CD14-positive monocyte (primary cell): ENCODE data around the gene MARCOL. TPM values are rescaled to one million over a fixed set of nuclear protein-coding genes. Genes with fewer than 3 reads are reported as not detected.

Experiments
- DNase-seq, 3 donors: peaks; one replicate each; pipeline ENCODE4 v3.0.0-alpha.2; 2011 to 2022
- H2AFZ ChIP-seq: 2 replicates; pipeline ENCODE4 v1.6.0; 2012; ENCODE audit warnings: mild to moderate bottlenecking, low read depth, low read length, inconsistent platforms; ENCODE audit not compliant: insufficient read depth, poor library complexity, severe bottlenecking
- H3K27ac ChIP-seq, 2 donors: 1 replicate in 1 of 2; 2 replicates in 1 of 2; pipeline ENCODE4 v1.5.1; 2012 to 2013; ENCODE audit warnings: low read length in 2 of 2, control low read depth in 1 of 2, inconsistent platforms in 1 of 2, low read depth in 1 of 2, mild to moderate bottlenecking in 1 of 2
- H3K27me3 ChIP-seq, 2 donors: one replicate each; pipeline versions ENCODE4 v1.6.0 to v1.6.1; 2011 to 2013; ENCODE audit warnings: low read length in 2 of 2; ENCODE audit not compliant: control insufficient read depth in 2 of 2, insufficient read depth in 2 of 2
- H3K36me3 ChIP-seq, 2 donors: replicated peaks in 1 of 2; 1 replicate in 1 of 2; 2 replicates in 1 of 2; pipeline versions ENCODE4 v1.5.1 to v1.6.1; 2012 to 2013; ENCODE audit warnings: low read length in 2 of 2, control low read depth in 1 of 2, inconsistent platforms in 1 of 2, mild to moderate bottlenecking in 1 of 2; ENCODE audit not compliant: insufficient read depth in 2 of 2, control insufficient read depth in 1 of 2
- H3K4me1 ChIP-seq, 2 donors: 1 replicate in 1 of 2; 2 replicates in 1 of 2; pipeline versions ENCODE4 v1.5.1 to v1.6.1; 2012 to 2013; ENCODE audit warnings: low read length in 2 of 2, control low read depth in 1 of 2, inconsistent platforms in 1 of 2, mild to moderate bottlenecking in 1 of 2, moderate library complexity in 1 of 2; ENCODE audit not compliant: insufficient read depth in 2 of 2, control insufficient read depth in 1 of 2
- H3K4me2 ChIP-seq: replicated peaks from 2 replicates; pipeline ENCODE3; 2012; ENCODE audit warnings: low read length, moderate library complexity, mild to moderate bottlenecking; ENCODE audit not compliant: poor library complexity, severe bottlenecking; ENCODE audit errors: extremely low read depth
- H3K4me3 ChIP-seq, 3 experiments: fragments of 200-600 bp in 1 of 3; sonication (generic) in 1 of 3; replicated peaks in 1 of 3; 1 replicate in 2 of 3; 2 replicates in 1 of 3; pipeline ENCODE4 v1.5.1; 2011 to 2013; ENCODE audit warnings: low read length in 3 of 3, mild to moderate bottlenecking in 3 of 3, control low read depth in 2 of 3, low read depth in 2 of 3, inconsistent platforms in 1 of 3, moderate library complexity in 1 of 3
- H3K79me2 ChIP-seq: 2 replicates; pipeline ENCODE4 v1.6.0; 2012; ENCODE audit warnings: mild to moderate bottlenecking, control low read depth, inconsistent platforms, low read length, moderate library complexity; ENCODE audit not compliant: insufficient read depth
- H3K9ac ChIP-seq: 2 replicates; pipeline ENCODE4 v1.6.0; 2017; ENCODE audit warnings: low read length, mild to moderate bottlenecking; ENCODE audit not compliant: insufficient read depth, poor library complexity, severe bottlenecking
- H3K9me3 ChIP-seq, 2 donors: replicated peaks in 1 of 2; 1 replicate in 1 of 2; 2 replicates in 1 of 2; pipeline versions ENCODE4 v1.5.1 to v1.6.1; 2012 to 2013; ENCODE audit warnings: low read length in 2 of 2, control low read depth in 1 of 2; ENCODE audit not compliant: control insufficient read depth in 1 of 2, insufficient read depth in 1 of 2
- H4K20me1 ChIP-seq: 2 replicates; pipeline ENCODE4 v1.6.0; 2012; ENCODE audit warnings: mild to moderate bottlenecking, low read length, control low read depth, moderate library complexity; ENCODE audit not compliant: insufficient read depth
- H3K27ac Mint-ChIP-seq, 7 donors: one replicate each; pipeline ENCODE4 v1.8.0; 2020; ENCODE audit warnings: mild to moderate bottlenecking in 7 of 7, mixed read lengths in 7 of 7, moderate library complexity in 6 of 7, inconsistent platforms in 2 of 7
- H3K27me3 Mint-ChIP-seq, 3 donors: one replicate each; pipeline ENCODE4 v1.8.0; 2021 to 2022; ENCODE audit warnings: low read depth in 3 of 3, mild to moderate bottlenecking in 3 of 3, mixed read lengths in 3 of 3, moderate library complexity in 3 of 3, inconsistent platforms in 1 of 3
- H3K36me3 Mint-ChIP-seq, 2 donors: one replicate each; pipeline ENCODE4 v1.8.0; 2020; ENCODE audit warnings: mixed read lengths in 2 of 2, inconsistent platforms in 1 of 2, mild to moderate bottlenecking in 1 of 2
- H3K4me1 Mint-ChIP-seq: one replicate; pipeline ENCODE4 v1.8.0; 2020; ENCODE audit warnings: mild to moderate bottlenecking, mixed read lengths
- H3K4me3 Mint-ChIP-seq, 2 donors: one replicate each; pipeline ENCODE4 v1.8.0; 2020; ENCODE audit warnings: mild to moderate bottlenecking in 2 of 2, mixed read lengths in 2 of 2, moderate library complexity in 1 of 2
- H3K9me3 Mint-ChIP-seq, 7 donors: one replicate each; pipeline ENCODE4 v1.8.0; 2020 to 2022; ENCODE audit warnings: mixed read lengths in 7 of 7, mild to moderate bottlenecking in 6 of 7, moderate library complexity in 6 of 7, inconsistent platforms in 2 of 7
- CTCF ChIP-seq: fragments of 200-600 bp; IDR thresholded peaks from one replicate; pipeline ENCODE4 v1.8.0; 2022; ENCODE audit warnings: antibody characterized with exemption, mild to moderate bottlenecking
- WGBS: methylation state at CpG from one replicate; pipeline ENCODE4 v1.1.5; 2013; ENCODE audit warnings: missing lambda C conversion rate; ENCODE audit not compliant: insufficient coverage; 5-methylcytosine and 5-hydroxymethylcytosine counted together
- intact Hi-C, 2 donors: fragments of 100-400 bp; cut with micrococcal nuclease; formaldehyde crosslinking; loops; one replicate each; pipeline versions ENCODE4 v1.15.0 to v1.15.1; 2023
- polyA minus RNA-seq: library from RNA; depleted of rRNA, polyadenylated mRNA; stranded (reverse); fragments of >200 nt; gene quantifications from 2 replicates; pipeline ENCODE4 v1.2.3, GENCODE V29; 2012
- polyA plus RNA-seq, 3 donors: library from polyadenylated mRNA; depleted of rRNA in 1 of 3; unstranded in 2 of 3; stranded (reverse) in 1 of 3; fragments of 300-500 nt in 2 of 3; fragments of >200 nt in 1 of 3; fragmentation: Illumina TruSeq in 2 of 3; gene quantifications; 1 replicate in 2 of 3; 2 replicates in 1 of 3; pipeline ENCODE4 v1.2.3, GENCODE V29; 2012 to 2021
- total RNA-seq, 12 experiments: library from RNA in 1 of 12; stranded (reverse) in 1 of 12; fragments of 120-200 nt in 1 of 12; gene quantifications; one replicate each; pipeline ENCODE4 v1.2.4 and lab custom pipeline; 2013 to 2026; ENCODE audit warnings: mixed read lengths in 6 of 12, inconsistent platforms in 1 of 12

The MARCOL gene
- not detected for total RNA-seq (2013)
- not detected for polyA plus RNA-seq
- not detected in 2 replicates for polyA minus RNA-seq
- 0 to 1.1 (median 0.06) reads per million in 11 experiments for total RNA-seq (lab: John Stamatoyannopoulos, UW)

GRCh38 chr5:148238418-148238794 lies at the start of gene MARCOL:
MARCOL (plus strand) TSS chr5:148238525; CDS start chr5:148238598, 73 bp downstream.
- no peaks in the 10 kb centered on the region for H3K27me3 ChIP-seq
- no peak within 1 kb of the TSS for H2AFZ ChIP-seq
- DNase-seq = no peak
- Mint-ChIP-seq H3K9me3 (no peaks in the 10 kb centered on the region), H3K36me3 (no peaks in the 10 kb centered on the region), H3K27me3 (peaks cover 5 to 9% (median 7%) of the 10 kb centered on the region in 3 donors), H3K4me3 (no peak within 1 kb of the TSS), H3K4me1 (no peaks in the 10 kb centered on the region), H3K27ac (no peak within 1 kb of the TSS)
- intact Hi-C loops = no loop called here
- H3K4me2 ChIP-seq = no peak within 1 kb of the TSS
- H3K79me2 ChIP-seq = no peaks in the 10 kb centered on the region
- no peak within 1 kb of the TSS for H3K27ac ChIP-seq
- no peak for TF ChIP-seq CTCF
- no peaks in the 10 kb centered on the region for H3K4me1 ChIP-seq
- no peaks in the 10 kb centered on the region for H3K36me3 ChIP-seq
- H4K20me1 ChIP-seq = no peaks in the 10 kb centered on the region
- WGBS = no CpG with 5 or more reads among the region's 2 CpGs
- H3K9me3 ChIP-seq = no peaks in the 10 kb centered on the region
- no peak within 1 kb of the TSS for H3K9ac ChIP-seq
- H3K4me3 ChIP-seq = no peak within 1 kb of the TSS

GRCh38 chr5:148191010-148191409 lies 47.3 kb upstream of the MARCOL start:
- H3K27ac ChIP-seq = no peak overlapping the region
- no CpG with 5 or more reads among the region's 1 CpG for WGBS
- Mint-ChIP-seq H3K27me3 (no peaks in the 10 kb centered on the region), H3K4me1 (peaks cover 31% of the 10 kb centered on the region), H3K4me3 (no peak overlapping the region), H3K36me3 (no peaks in the 10 kb centered on the region), H3K27ac (no peak overlapping the region), H3K9me3 (no peaks in the 10 kb centered on the region)
- H2AFZ ChIP-seq = no peak overlapping the region
- no peaks in the 10 kb centered on the region for H4K20me1 ChIP-seq
- H3K4me1 ChIP-seq = peaks cover 22 to 25% of the 10 kb centered on the region in 2 donors
- no peak for DNase-seq
- no peaks in the 10 kb centered on the region for H3K9me3 ChIP-seq
- intact Hi-C loops = no loop called here
- H3K4me3 ChIP-seq = no peak overlapping the region
- no peaks in the 10 kb centered on the region for H3K36me3 ChIP-seq
- no peaks in the 10 kb centered on the region for H3K27me3 ChIP-seq
- no peak overlapping the region for H3K4me2 ChIP-seq
- no peaks in the 10 kb centered on the region for H3K79me2 ChIP-seq
- TF ChIP-seq CTCF = no peak
- no peak overlapping the region for H3K9ac ChIP-seq
